Keratinocyte (primary cell): ENCODE results near the gene LAMP1.

Experiments
- EZH2 ChIP-seq: IDR thresholded peaks from one replicate; pipeline ENCODE4 v1.6.1; 2012; ENCODE audit warnings: inconsistent platforms, mild to moderate bottlenecking, low read length, moderate library complexity
- TF ChIP-seq, protein P1 (sequence below), 3 experiments: IDR thresholded peaks in 1 of 3; conservative IDR thresholded peaks in 1 of 3; optimal IDR thresholded peaks in 1 of 3; 2 replicates in 2 of 3; 3 replicates in 1 of 3; pipeline versions ENCODE3 to v1.5.1; 2011; ENCODE audit warnings: low read length in 3 of 3, mild to moderate bottlenecking in 3 of 3, moderate library complexity in 2 of 3, control low read depth in 1 of 3, inconsistent platforms in 1 of 3; ENCODE audit not compliant: insufficient read depth in 2 of 3; ENCODE audit errors: extremely low read depth in 1 of 3

DNA sequence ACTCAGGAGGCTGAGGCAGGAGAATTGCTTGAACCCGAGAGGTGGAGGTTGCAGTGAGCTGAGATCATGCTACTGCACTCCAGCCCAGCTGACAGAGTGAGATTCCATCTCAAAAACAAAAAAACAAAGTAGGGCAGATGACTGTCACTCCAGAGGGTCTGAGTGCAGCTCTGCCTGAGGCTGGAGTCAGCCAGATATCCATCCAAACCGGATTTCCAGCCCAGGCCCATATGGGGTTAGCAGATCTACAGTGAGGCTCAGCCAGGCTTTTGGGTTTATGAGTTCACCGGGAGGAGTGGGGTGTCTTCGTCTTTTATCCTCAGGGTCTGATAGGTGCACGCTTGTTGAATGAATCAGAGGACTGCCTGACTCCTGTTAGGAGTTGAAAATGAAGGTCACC is 19.0 kb downstream of the LAMP1 start:
- TF ChIP-seq, protein P1, sequence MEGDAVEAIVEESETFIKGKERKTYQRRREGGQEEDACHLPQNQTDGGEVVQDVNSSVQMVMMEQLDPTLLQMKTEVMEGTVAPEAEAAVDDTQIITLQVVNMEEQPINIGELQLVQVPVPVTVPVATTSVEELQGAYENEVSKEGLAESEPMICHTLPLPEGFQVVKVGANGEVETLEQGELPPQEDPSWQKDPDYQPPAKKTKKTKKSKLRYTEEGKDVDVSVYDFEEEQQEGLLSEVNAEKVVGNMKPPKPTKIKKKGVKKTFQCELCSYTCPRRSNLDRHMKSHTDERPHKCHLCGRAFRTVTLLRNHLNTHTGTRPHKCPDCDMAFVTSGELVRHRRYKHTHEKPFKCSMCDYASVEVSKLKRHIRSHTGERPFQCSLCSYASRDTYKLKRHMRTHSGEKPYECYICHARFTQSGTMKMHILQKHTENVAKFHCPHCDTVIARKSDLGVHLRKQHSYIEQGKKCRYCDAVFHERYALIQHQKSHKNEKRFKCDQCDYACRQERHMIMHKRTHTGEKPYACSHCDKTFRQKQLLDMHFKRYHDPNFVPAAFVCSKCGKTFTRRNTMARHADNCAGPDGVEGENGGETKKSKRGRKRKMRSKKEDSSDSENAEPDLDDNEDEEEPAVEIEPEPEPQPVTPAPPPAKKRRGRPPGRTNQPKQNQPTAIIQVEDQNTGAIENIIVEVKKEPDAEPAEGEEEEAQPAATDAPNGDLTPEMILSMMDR (optimal IDR thresholded peaks at IDR 0.05 in 1 of 3, IDR thresholded peaks at IDR 0.05 in 1 of 3, conservative IDR thresholded peaks at IDR 0.05 in 1 of 3; ENCODE audit: extremely low read depth in 1 of 3, insufficient read depth in 2 of 3, low read length in 3 of 3): no peak
- TF ChIP-seq EZH2: no peak
